HFF-Myc (cell line): ENCODE measurements around the gene SPOCK2.

Experiments
- DNase-seq: peaks from one replicate; pipeline ENCODE4 v3.0.0-alpha.2; 2011; ENCODE audit warnings: low read depth; ENCODE audit errors: extremely low read depth
- H3K4me3 ChIP-seq: replicated peaks from 2 replicates; pipeline ENCODE4 v1.5.1; 2011; ENCODE audit warnings: low read depth, mild to moderate bottlenecking, control low read depth, low read length
- TF ChIP-seq, protein P1 (sequence below): IDR thresholded peaks from 2 replicates; pipeline ENCODE4 v1.5.1; 2012; ENCODE audit warnings: mild to moderate bottlenecking, low read depth, low read length, control low read depth; ENCODE audit errors: missing control alignments

SPOCK2 gene

GRCh38 chr10:72076756-72077155 is 11.6 kb downstream of the SPOCK2 start:
- DNase-seq, result no peak
- H3K4me3 ChIP-seq, result no peak overlapping the region
- TF ChIP-seq, protein P1, sequence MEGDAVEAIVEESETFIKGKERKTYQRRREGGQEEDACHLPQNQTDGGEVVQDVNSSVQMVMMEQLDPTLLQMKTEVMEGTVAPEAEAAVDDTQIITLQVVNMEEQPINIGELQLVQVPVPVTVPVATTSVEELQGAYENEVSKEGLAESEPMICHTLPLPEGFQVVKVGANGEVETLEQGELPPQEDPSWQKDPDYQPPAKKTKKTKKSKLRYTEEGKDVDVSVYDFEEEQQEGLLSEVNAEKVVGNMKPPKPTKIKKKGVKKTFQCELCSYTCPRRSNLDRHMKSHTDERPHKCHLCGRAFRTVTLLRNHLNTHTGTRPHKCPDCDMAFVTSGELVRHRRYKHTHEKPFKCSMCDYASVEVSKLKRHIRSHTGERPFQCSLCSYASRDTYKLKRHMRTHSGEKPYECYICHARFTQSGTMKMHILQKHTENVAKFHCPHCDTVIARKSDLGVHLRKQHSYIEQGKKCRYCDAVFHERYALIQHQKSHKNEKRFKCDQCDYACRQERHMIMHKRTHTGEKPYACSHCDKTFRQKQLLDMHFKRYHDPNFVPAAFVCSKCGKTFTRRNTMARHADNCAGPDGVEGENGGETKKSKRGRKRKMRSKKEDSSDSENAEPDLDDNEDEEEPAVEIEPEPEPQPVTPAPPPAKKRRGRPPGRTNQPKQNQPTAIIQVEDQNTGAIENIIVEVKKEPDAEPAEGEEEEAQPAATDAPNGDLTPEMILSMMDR, result no peak

DNA sequence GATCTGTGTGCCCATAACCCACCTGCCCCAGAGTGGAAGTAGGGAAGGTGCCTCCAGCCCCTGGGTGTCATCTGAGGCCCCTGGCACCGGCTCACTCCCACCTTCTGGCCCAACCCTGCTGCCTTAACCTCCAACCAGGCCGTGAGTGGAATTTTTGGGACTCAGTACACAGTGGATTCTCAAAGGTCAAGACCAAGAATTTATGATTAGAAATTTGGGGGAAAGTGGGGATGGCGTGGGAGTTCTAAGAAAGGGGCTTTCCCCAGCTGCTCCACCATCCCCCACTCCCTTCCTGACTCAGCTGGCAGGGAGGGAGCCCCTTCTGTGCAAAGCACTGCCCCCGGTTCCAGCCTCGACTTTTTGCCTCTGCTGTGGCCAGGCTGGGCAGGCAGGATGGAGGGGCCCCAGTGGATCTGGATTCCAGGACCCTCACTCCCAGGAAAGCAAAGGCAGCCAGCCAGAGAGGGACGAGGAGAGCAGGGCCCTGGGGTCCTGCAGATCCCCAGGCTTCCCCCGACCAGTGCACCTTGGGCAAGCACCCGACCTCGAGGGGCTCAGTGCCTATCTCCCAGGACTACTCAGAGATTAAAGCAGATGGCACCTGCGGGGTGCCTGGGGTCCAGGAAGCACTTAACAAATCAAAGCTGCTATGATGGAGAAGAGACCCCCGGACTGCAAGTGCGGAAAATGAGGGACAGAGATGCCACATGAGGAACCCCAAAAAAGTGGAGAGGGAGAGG is 12.8 kb downstream of the SPOCK2 start:
- TF ChIP-seq, protein P1, result no peak
- H3K4me3 ChIP-seq, result no peak overlapping the region
- no peak for DNase-seq

DNA sequence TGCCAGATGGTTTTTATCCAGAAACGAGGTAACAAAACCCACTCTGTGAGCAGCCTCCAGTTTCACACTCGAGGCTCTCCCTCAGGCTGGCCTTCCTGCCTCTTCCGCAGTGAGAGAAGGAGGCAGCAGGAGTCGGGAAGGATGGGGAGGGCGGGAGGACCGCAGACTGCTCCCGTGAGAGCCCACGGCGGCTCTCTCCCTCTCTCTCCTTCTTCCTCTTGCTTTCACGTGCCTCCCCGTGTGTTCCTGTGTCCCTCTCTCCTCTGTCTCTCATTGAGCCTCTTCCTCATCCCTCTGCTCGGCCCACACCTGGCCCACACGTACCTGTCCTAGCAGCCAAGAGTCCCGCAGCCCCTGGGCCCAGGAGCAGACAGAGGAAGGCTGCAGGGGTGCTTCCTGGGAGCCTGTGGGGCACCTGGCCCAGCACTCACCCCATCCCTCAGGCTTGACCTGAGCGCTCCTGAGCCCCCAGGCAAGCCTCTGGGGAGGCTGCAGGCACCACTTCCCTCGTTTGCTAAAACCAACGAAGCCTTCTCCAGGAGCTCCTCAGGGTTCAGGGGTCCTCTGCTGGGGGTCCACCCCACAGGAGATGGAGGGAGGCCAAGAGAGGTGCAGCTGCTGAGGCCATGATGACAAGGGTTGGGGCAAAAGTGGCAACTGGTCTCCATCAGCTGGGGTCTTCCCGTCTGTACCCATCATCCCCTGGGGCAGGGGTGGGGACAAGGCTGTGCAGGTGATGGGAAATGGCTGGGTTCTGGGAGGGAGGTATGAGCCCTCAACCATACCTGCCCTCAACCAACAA is 13.6 kb downstream of the SPOCK2 start:
- TF ChIP-seq, protein P1, result no peak
- H3K4me3 ChIP-seq, result no peak overlapping the region
- no peak for DNase-seq

GRCh38 chr10:72073708-72074573 is 14.4 kb downstream of the SPOCK2 start:
- H3K4me3 ChIP-seq, result no peak overlapping the region
- no peak for DNase-seq
- TF ChIP-seq, protein P1, result no peak

GRCh38 chr10:72072639-72073038 is 15.7 kb downstream of the SPOCK2 start:
- H3K4me3 ChIP-seq, result no peak overlapping the region

DNA sequence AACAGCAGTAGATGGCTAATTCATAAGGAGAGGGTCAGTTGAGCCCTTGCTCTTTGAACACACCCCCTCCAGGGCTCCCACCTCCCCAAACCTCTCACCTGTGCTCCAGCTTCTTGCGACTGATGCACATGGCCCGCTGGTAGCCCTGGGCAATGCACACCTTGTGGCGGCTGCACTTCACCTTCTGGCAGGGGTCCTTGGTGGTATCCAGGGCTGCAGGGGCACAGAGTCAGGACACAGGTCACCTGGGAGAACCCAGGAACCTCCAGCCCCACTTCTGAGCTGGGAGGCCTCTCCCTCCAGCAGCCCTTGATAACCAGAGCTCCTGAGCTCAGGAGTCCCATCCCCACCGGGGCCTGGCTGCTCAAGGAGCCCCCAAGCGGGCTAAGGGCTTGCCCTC is 16.3 kb downstream of the SPOCK2 start:
- no peak for DNase-seq

More at GRCh38 chr10:72072639-72073038, 15.7 kb downstream of the SPOCK2 start:
- no peak for DNase-seq
- TF ChIP-seq, protein P1, result no peak

More for the DNA sequence above, 16.3 kb downstream of the SPOCK2 start:
- TF ChIP-seq, protein P1, result no peak
- no peak overlapping the region for H3K4me3 ChIP-seq
